Measurements from ENCODE around the gene MAGI1. TPM values are rescaled to one million over a fixed set of nuclear protein-coding genes. Genes with fewer than 3 reads are reported as not detected.

Gene MAGI1
- polyA plus RNA-seq, 1 of the 3 experiments (the other 2 are of a cell fraction): 10.3 TPM

GRCh38 chr3:65963787-65964677 lies 74.7 kb downstream of the MAGI1 start (continued):
- TF ChIP-seq TEAD4 (IDR thresholded peaks at IDR 0.05; ENCODE audit: borderline replicate concordance, insufficient read depth) (peak; percentile 74; the same call in 1 of the 2 replicates), YY1 (IDR thresholded peaks at IDR 0.05; ENCODE audit: low read depth) (peak; percentile 27; the same call in 1 of the 2 replicates), SIN3A (IDR thresholded peaks at IDR 0.05; ENCODE audit: borderline replicate concordance, low read depth, low read length) (no peak; the same call in 1 of the 2 replicates), NFIC (IDR thresholded peaks at IDR 0.05; ENCODE audit: borderline replicate concordance) (peak; percentile 96), RCOR1 (IDR thresholded peaks at IDR 0.05; ENCODE audit: low read length) (no peak), MAX (IDR thresholded peaks at IDR 0.05; ENCODE audit: low read depth) (no peak), EP300 (IDR thresholded peaks at IDR 0.05; ENCODE audit: borderline replicate concordance in 1 of 2, low read depth in 1 of 2, low read length in 1 of 2) (peak in 1 of 2 experiments; percentile 77; a peak in 1 of 4 replicates)

GRCh38 chr3:65961733-65962132 lies 77.0 kb downstream of the MAGI1 start:
- 94% methylated on average over 3 of the region's 3 CpGs for WGBS (ENCODE audit: low lambda C conversion rate)
- TF ChIP-seq EP300 (IDR thresholded peaks at IDR 0.05; ENCODE audit: borderline replicate concordance in 1 of 2, low read depth in 1 of 2, low read length in 1 of 2): no peak
- TF ChIP-seq RCOR1 (IDR thresholded peaks at IDR 0.05; ENCODE audit: low read length): no peak
- no peak for TF ChIP-seq CTCF (IDR thresholded peaks at IDR 0.05)
- no peak for TF ChIP-seq JUND (IDR thresholded peaks at IDR 0.05)
- TF ChIP-seq RAD21 (IDR thresholded peaks at IDR 0.05; ENCODE audit: low read length): no peak
- Histone ChIP-seq H3K27me3 (ENCODE audit: insufficient read depth) (no peaks in the 10 kb centered on the region), H3K27ac (ENCODE audit: low read depth in 2 of 2, low read length in 1 of 2) (no peak overlapping the region), H3F3A (replicated peaks; ENCODE audit: insufficient read depth) (peaks cover 25% of the 10 kb centered on the region), H3K9ac (no peak overlapping the region), H2AFZ (ENCODE audit: low read depth) (no peak overlapping the region), H3K9me3 (no peaks in the 10 kb centered on the region), H3K9me2 (no peaks in the 10 kb centered on the region), H3K4me2 (no peak overlapping the region), H4K20me1 (ENCODE audit: insufficient read depth) (no peaks in the 10 kb centered on the region), H3K4me1 (ENCODE audit: control insufficient read depth in 1 of 2, insufficient read depth in 2 of 2, low read depth in 1 of 2, low read length in 1 of 2) (peaks cover 0 to 20% of the 10 kb centered on the region in 2 experiments; a peak in 1 of 4 replicates), H3K4me3 (ENCODE audit: low read depth in 2 of 2, low read length in 1 of 2) (no peak overlapping the region), H3K79me2 (ENCODE audit: insufficient read depth) (peaks cover 77% of the 10 kb centered on the region), H3K36me3 (replicated peaks in 1 of 2; ENCODE audit: control insufficient read depth in 1 of 2, insufficient read depth in 2 of 2, low read length in 1 of 2) (no peaks in the 10 kb centered on the region)
- CTCF ChIA-PET: interaction anchor here (1.2 kb wide), 1 partner anchor 13 kb away, joined by 3 read pairs; no protein-coding TSS in a partner anchor
- no peak for DNase-seq
- POLR2A ChIA-PET: no interaction called here

GRCh38 chr3:65961128-65961527 lies 77.6 kb downstream of the MAGI1 start:
- no peak overlapping the region; a peak in 1 of 4 replicates for H3K27ac ChIP-seq (ENCODE audit: low read depth in 2 of 2, low read length in 1 of 2)
- no peak overlapping the region for H3K4me2 ChIP-seq
- no peaks in the 10 kb centered on the region for H4K20me1 ChIP-seq (ENCODE audit: insufficient read depth)
- H3K79me2 ChIP-seq (ENCODE audit: insufficient read depth): peaks cover 77% of the 10 kb centered on the region
- H2AFZ ChIP-seq (ENCODE audit: low read depth): no peak overlapping the region
- H3K36me3 ChIP-seq (replicated peaks in 1 of 2; ENCODE audit: control insufficient read depth in 1 of 2, insufficient read depth in 2 of 2, low read length in 1 of 2): no peaks in the 10 kb centered on the region
- no peaks in the 10 kb centered on the region for H3K27me3 ChIP-seq (ENCODE audit: insufficient read depth)
- ChIA-PET CTCF (no interaction called here), POLR2A (no interaction called here)
- no peaks in the 10 kb centered on the region for H3K9me3 ChIP-seq
- WGBS (ENCODE audit: low lambda C conversion rate): 93% methylated on average over 2 of the region's 2 CpGs
- no peak overlapping the region for H3K4me3 ChIP-seq (ENCODE audit: low read depth in 2 of 2, low read length in 1 of 2)
- no peaks in the 10 kb centered on the region for H3K9me2 ChIP-seq
- H3K9ac ChIP-seq: no peak overlapping the region
- peaks cover 0 to 26% of the 10 kb centered on the region in 2 experiments; a peak in 1 of 4 replicates for H3K4me1 ChIP-seq (ENCODE audit: control insufficient read depth in 1 of 2, insufficient read depth in 2 of 2, low read depth in 1 of 2, low read length in 1 of 2)
- DNase-seq: no peak
- peaks cover 30% of the 10 kb centered on the region for H3F3A ChIP-seq (replicated peaks; ENCODE audit: insufficient read depth)
- TF ChIP-seq REST (IDR thresholded peaks at IDR 0.05; ENCODE audit: low read depth, low read length) (no peak), CTCF (IDR thresholded peaks at IDR 0.05) (no peak), RXRA (IDR thresholded peaks at IDR 0.05; ENCODE audit: borderline replicate concordance, low read depth) (no peak), EP300 (IDR thresholded peaks at IDR 0.05; ENCODE audit: borderline replicate concordance in 1 of 2, low read depth in 1 of 2, low read length in 1 of 2) (no peak), USF1 (IDR thresholded peaks at IDR 0.05; ENCODE audit: borderline replicate concordance, low read depth) (no peak)

Data from SK-N-SH (cell line).